OCI-LY1 (cell line): ENCODE results near the gene AFP.

ENCODE experiments used
- EZH2 ChIP-seq: fragments of 200-600 bp; sonication (generic), shearing (Covaris generic); IDR thresholded peaks from 2 replicates; pipeline ENCODE4 v1.8.0; 2017; ENCODE audit warnings: borderline replicate concordance, mixed run types, mild to moderate bottlenecking, antibody characterized with exemption, low read length, moderate library complexity, mixed read lengths
- TF ChIP-seq, protein P1 (sequence below): fragments of 200-600 bp; sonication (generic), shearing (Covaris generic); IDR thresholded peaks from 2 replicates; pipeline ENCODE4 v1.5.1; 2017; ENCODE audit warnings: mild to moderate bottlenecking, antibody characterized with exemption, low read length, moderate library complexity, mixed read lengths

DNA sequence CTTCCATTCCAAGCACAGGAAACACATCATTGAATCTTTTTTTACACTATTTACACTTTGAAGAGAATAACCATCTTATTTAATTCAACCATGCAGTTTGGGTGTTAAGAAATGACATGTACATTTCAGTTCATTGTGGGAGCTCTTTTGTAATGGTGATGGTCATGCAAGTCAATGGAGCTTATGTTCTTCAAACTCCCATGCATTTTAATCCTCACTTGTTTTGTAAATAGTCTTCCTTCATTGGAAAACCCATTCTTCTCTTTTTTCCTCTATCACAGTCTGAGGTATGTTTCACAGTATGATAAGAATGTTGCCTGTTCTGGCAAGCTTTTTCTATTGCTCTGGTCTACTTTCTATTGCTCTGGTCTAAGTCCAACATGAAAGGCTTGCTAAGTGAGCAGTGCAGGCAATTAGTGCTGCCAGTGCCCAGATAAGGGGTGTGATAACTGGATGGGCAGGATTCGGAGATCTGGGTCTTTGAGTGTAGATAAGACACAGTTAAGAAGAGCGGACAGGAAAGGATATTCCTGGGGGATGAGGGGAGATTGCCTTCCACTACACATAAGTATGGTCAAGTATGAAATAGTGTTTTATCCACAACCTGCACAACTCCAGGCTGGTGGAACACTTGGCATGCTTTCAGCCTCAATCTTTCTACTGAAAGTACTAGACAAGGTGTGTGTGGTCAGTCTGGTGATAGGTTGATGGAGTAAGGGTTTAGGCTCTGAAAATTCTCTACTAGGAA, 17.1 kb downstream of the AFP start:
- TF ChIP-seq, protein P1, sequence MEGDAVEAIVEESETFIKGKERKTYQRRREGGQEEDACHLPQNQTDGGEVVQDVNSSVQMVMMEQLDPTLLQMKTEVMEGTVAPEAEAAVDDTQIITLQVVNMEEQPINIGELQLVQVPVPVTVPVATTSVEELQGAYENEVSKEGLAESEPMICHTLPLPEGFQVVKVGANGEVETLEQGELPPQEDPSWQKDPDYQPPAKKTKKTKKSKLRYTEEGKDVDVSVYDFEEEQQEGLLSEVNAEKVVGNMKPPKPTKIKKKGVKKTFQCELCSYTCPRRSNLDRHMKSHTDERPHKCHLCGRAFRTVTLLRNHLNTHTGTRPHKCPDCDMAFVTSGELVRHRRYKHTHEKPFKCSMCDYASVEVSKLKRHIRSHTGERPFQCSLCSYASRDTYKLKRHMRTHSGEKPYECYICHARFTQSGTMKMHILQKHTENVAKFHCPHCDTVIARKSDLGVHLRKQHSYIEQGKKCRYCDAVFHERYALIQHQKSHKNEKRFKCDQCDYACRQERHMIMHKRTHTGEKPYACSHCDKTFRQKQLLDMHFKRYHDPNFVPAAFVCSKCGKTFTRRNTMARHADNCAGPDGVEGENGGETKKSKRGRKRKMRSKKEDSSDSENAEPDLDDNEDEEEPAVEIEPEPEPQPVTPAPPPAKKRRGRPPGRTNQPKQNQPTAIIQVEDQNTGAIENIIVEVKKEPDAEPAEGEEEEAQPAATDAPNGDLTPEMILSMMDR, result no peak
- no peak for TF ChIP-seq EZH2
